NCI-H524 (cell line): ENCODE results near the gene DLGAP1.

Experiments
- DNase-seq, 2 experiments: peaks; one replicate each; lab custom pipeline; 2025; lab: John Stamatoyannopoulos, UW

The DLGAP1 gene

GRCh38 chr18:3692113-3692621 lies 762.9 kb downstream of the DLGAP1 start:
- no peak for DNase-seq

- no peak for DNase-seq
These were observed 763.4 kb downstream of the DLGAP1 start for GRCh38 chr18:3691705-3692104.

- DNase-seq = no peak
These were observed 764.4 kb downstream of the DLGAP1 start for GRCh38 chr18:3690764-3691066.

GRCh38 chr18:3689986-3690763 lies 764.9 kb downstream of the DLGAP1 start:
- DNase-seq = no peak

GRCh38 chr18:3689091-3689490 lies 766.0 kb downstream of the DLGAP1 start:
- DNase-seq = no peak

- no peak for DNase-seq
These were observed 766.4 kb downstream of the DLGAP1 start for GRCh38 chr18:3688690-3689089.

- peak in 1 of 2 experiments; percentile 26 for DNase-seq
These were observed 771.6 kb downstream of the DLGAP1 start for GRCh38 chr18:3683483-3683882.

- DNase-seq = no peak
These were observed 773.0 kb downstream of the DLGAP1 start for GRCh38 chr18:3682061-3682460.

GRCh38 chr18:3679241-3679640 lies 775.9 kb downstream of the DLGAP1 start:
- DNase-seq = no peak

GRCh38 chr18:3675994-3676393 lies 779.1 kb downstream of the DLGAP1 start:
- no peak for DNase-seq

GRCh38 chr18:3675446-3675845 lies 779.7 kb downstream of the DLGAP1 start:
- no peak for DNase-seq

GRCh38 chr18:3671176-3671575 lies 783.9 kb downstream of the DLGAP1 start:
- no peak for DNase-seq

- DNase-seq = no peak
These were observed 785.7 kb downstream of the DLGAP1 start for GRCh38 chr18:3669376-3669775.

- DNase-seq = no peak
These were observed 787.6 kb downstream of the DLGAP1 start for GRCh38 chr18:3667255-3668137.

- no peak for DNase-seq
These were observed 788.4 kb downstream of the DLGAP1 start for GRCh38 chr18:3666526-3667254.

GRCh38 chr18:3665780-3666525 lies 789.2 kb downstream of the DLGAP1 start:
- peak; percentile 49 to 78 for DNase-seq

GRCh38 chr18:3665204-3665603 lies 789.9 kb downstream of the DLGAP1 start:
- no peak for DNase-seq

GRCh38 chr18:3664563-3665178 lies 790.4 kb downstream of the DLGAP1 start:
- no peak for DNase-seq

GRCh38 chr18:3663870-3664512 lies 791.1 kb downstream of the DLGAP1 start:
- no peak for DNase-seq

GRCh38 chr18:3661989-3662388 lies 793.1 kb downstream of the DLGAP1 start:
- no peak for DNase-seq
